Natural killer cell (primary cell): Measurements from ENCODE around the gene PPDPF. TPM values are rescaled to one million over a fixed set of nuclear protein-coding genes. Genes with fewer than 3 reads are reported as not detected.

Source experiments
- ATAC-seq, 3 donors: fragments of 150-1000 bp in 2 of 3; fragments of 200-7000 bp in 1 of 3; cut with Tn5 transposase; 1 replicate in 1 of 3; 2 replicates in 2 of 3; pipeline ENCODE4 v1.10.0; 2021; ENCODE audit warnings: mild to moderate bottlenecking in 2 of 3, moderate library complexity in 2 of 3
- DNase-seq, 2 donors: peaks; one replicate each; pipeline versions ENCODE4 v3.0.0 to v3.0.0-alpha.2; 2013 to 2021; ENCODE audit warnings: mixed read lengths in 1 of 2
- H3K27ac ChIP-seq: one replicate; pipeline ENCODE4 v1.5.1; 2013; ENCODE audit warnings: mild to moderate bottlenecking, low read length
- H3K27me3 ChIP-seq: one replicate; pipeline ENCODE4 v1.6.1; 2013; ENCODE audit warnings: low read length; ENCODE audit not compliant: control insufficient read depth, insufficient read depth
- H3K36me3 ChIP-seq: one replicate; pipeline ENCODE4 v1.6.1; 2013; ENCODE audit warnings: low read length; ENCODE audit not compliant: control insufficient read depth, insufficient read depth
- H3K4me1 ChIP-seq: one replicate; pipeline ENCODE4 v1.6.1; 2013; ENCODE audit warnings: low read length; ENCODE audit not compliant: control insufficient read depth, insufficient read depth
- H3K4me3 ChIP-seq: one replicate; pipeline ENCODE4 v1.5.1; 2013; ENCODE audit warnings: low read length
- H3K9me3 ChIP-seq: one replicate; pipeline ENCODE4 v1.6.1; 2013; ENCODE audit warnings: low read length; ENCODE audit not compliant: control insufficient read depth, insufficient read depth
- H3K27ac Mint-ChIP-seq, 2 donors: one replicate each; pipeline ENCODE4 v1.8.0; 2022; ENCODE audit warnings: mild to moderate bottlenecking in 2 of 2, mixed read lengths in 2 of 2, moderate library complexity in 1 of 2
- H3K27me3 Mint-ChIP-seq, 2 donors: one replicate each; pipeline ENCODE4 v1.8.0; 2022; ENCODE audit warnings: low read depth in 2 of 2, mixed read lengths in 2 of 2
- H3K36me3 Mint-ChIP-seq: one replicate; pipeline ENCODE4 v1.8.0; 2022; ENCODE audit warnings: mixed read lengths
- H3K4me1 Mint-ChIP-seq, 2 donors: one replicate each; pipeline ENCODE4 v1.8.0; 2022; ENCODE audit warnings: mixed read lengths in 2 of 2
- H3K4me3 Mint-ChIP-seq: one replicate; pipeline ENCODE4 v1.8.0; 2022; ENCODE audit warnings: mild to moderate bottlenecking, moderate library complexity, mixed read lengths
- H3K9me3 Mint-ChIP-seq, 2 donors: one replicate each; pipeline ENCODE4 v1.8.0; 2022; ENCODE audit warnings: mixed read lengths in 2 of 2
- CTCF ChIP-seq: fragments of 200-600 bp; IDR thresholded peaks from one replicate; pipeline ENCODE4 v1.8.0; 2022; ENCODE audit warnings: antibody characterized with exemption
- WGBS: methylation state at CpG from one replicate; pipeline ENCODE4 v1.1.7; 2013; ENCODE audit warnings: missing lambda C conversion rate; ENCODE audit not compliant: insufficient coverage; 5-methylcytosine and 5-hydroxymethylcytosine counted together
- intact Hi-C: fragments of 100-400 bp; cut with micrococcal nuclease; formaldehyde crosslinking; loops from one replicate; pipeline ENCODE4 v1.14.2; 2022
- total RNA-seq, 4 donors: library from RNA; stranded (reverse); fragments of 120-200 nt in 1 of 4; gene quantifications; one replicate each; pipeline versions ENCODE4 v1.2.3 to v1.2.4, GENCODE V29; 2013 to 2022

PPDPF gene
- total RNA-seq, 3 donors from 2014 or later (not counting 1 experiment from before 2014, with no cell fraction given), result 95.5 to 197 (median 159) TPM

DNA sequence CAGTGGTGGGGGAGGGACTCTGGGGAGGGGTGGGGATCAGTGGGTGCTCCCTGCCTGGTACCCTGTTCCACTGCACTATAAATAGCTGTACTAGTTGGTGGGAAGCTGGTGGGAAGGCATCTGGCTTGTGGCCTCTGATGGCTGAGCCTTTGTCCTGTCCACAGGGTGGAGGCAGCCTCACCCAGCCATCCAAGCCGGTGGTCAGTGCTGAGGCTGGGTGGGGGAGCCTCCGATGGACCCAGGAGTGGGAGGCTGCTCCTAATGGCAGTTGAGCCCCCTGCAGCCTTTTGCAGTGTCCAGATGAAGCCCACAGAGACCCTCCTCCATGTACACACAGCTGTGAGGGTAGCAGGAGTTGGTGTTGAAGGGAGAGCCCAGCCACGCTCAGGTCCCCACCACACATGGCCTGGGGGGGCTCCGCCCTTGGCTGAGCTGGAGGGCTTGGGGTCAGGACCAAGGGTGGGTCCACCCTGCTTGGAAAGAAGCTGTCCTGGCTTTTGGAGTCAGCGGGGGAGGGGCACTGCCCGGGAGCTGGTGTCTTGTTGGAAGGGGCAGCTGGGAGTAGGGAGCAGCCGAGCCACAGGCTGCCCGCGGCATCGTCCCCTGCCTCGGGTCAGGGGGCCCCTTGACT, 2.5 kb downstream of the PPDPF start:
- DNase-seq, result peak in 1 of 2 donors; percentile 7
- no peak overlapping the region for H3K27ac ChIP-seq
- Mint-ChIP-seq H3K4me3 (no peak overlapping the region), H3K36me3 (no peaks in the 10 kb centered on the region), H3K9me3 (peaks cover 0 to 2% of the 10 kb centered on the region in 2 donors), H3K4me1 (peaks cover 0 to 17% of the 10 kb centered on the region in 2 donors), H3K27me3 (peaks cover 0 to 4% of the 10 kb centered on the region in 2 donors), H3K27ac (peak overlapping the region in 1 of 2 donors; percentile 53)
- no peak for TF ChIP-seq CTCF
- no peak overlapping the region for H3K4me3 ChIP-seq
- no peak for ATAC-seq
- peaks cover 6% of the 10 kb centered on the region for H3K36me3 ChIP-seq
- peaks cover 23% of the 10 kb centered on the region for H3K4me1 ChIP-seq
- WGBS, result 95% methylated on average over 11 of the region's 11 CpGs
- intact Hi-C loops, result no loop called here
- peaks cover 7% of the 10 kb centered on the region for H3K9me3 ChIP-seq
- peaks cover 4% of the 10 kb centered on the region for H3K27me3 ChIP-seq

DNA sequence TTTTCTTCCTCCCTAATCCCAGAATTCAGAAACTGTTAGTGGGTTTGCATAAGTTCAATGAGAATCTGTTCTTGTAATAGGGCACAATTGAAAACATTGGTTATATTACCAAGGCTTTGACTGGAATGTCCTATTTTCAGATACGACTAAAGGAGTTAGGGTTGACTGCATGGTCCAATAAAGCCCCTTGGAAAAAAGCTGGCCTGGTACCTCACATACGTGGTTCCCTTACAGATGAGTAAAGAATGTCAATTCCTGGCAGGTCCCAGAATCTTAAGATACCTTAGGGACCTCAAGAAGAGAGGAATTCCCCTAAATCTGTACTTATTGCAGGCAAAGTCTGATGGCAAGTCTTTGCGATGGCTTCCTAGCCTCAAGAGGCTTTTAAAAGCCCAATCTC, 4.6 kb downstream of the PPDPF start:
- Histone ChIP-seq H3K27me3 (no peaks in the 10 kb centered on the region), H3K36me3 (peaks cover 6% of the 10 kb centered on the region), H3K9me3 (peaks cover 7% of the 10 kb centered on the region), H3K27ac (no peak overlapping the region), H3K4me1 (peaks cover 16% of the 10 kb centered on the region), H3K4me3 (no peak overlapping the region)
- no peak for DNase-seq
- Mint-ChIP-seq H3K4me3 (no peak overlapping the region), H3K27me3 (no peaks in the 10 kb centered on the region), H3K4me1 (peaks cover 0 to 13% of the 10 kb centered on the region in 2 donors), H3K9me3 (peaks cover 0 to 2% of the 10 kb centered on the region in 2 donors), H3K27ac (no peak overlapping the region), H3K36me3 (no peaks in the 10 kb centered on the region)
- WGBS, result 86% methylated on average over 3 of the region's 3 CpGs
- TF ChIP-seq CTCF, result no peak
- intact Hi-C loops, result no loop called here
- ATAC-seq, result no peak

DNA sequence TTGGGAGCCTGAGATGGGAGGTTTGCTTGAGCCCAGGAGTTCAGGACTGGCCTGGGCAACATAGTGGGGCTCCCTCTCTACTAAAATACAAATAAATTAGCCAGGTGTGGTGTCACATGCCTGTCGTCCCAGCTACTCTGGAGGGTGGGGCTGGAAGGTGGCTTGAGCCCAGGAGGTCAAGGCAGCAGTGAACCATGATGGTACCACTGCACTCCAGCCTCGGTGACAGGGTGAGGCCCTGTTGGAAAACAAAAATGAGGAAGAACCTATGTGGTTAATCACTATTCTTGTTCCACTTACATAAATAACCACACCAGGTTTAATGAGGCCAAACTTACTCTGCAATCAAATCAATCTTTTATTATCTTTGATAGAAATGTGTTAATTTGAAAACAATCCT, 5.4 kb downstream of the PPDPF start:
- peaks cover 6% of the 10 kb centered on the region for H3K36me3 ChIP-seq
- H3K27ac Mint-ChIP-seq, result no peak overlapping the region
- no peak for TF ChIP-seq CTCF
- H3K36me3 Mint-ChIP-seq, result no peaks in the 10 kb centered on the region
- H3K27me3 Mint-ChIP-seq, result no peaks in the 10 kb centered on the region
- H3K9me3 ChIP-seq, result peaks cover 7% of the 10 kb centered on the region
- no peak for DNase-seq
- H3K4me1 ChIP-seq, result peaks cover 16% of the 10 kb centered on the region
- no peaks in the 10 kb centered on the region for H3K27me3 ChIP-seq
- WGBS, result 13% methylated on average over 2 of the region's 2 CpGs
- no peak for ATAC-seq
- no peak overlapping the region for H3K27ac ChIP-seq
- peaks cover 0 to 2% of the 10 kb centered on the region in 2 donors for H3K9me3 Mint-ChIP-seq
- intact Hi-C loops, result no loop called here
- no peak overlapping the region for H3K4me3 Mint-ChIP-seq
- no peak overlapping the region for H3K4me3 ChIP-seq
- peaks cover 0 to 13% of the 10 kb centered on the region in 2 donors for H3K4me1 Mint-ChIP-seq

DNA sequence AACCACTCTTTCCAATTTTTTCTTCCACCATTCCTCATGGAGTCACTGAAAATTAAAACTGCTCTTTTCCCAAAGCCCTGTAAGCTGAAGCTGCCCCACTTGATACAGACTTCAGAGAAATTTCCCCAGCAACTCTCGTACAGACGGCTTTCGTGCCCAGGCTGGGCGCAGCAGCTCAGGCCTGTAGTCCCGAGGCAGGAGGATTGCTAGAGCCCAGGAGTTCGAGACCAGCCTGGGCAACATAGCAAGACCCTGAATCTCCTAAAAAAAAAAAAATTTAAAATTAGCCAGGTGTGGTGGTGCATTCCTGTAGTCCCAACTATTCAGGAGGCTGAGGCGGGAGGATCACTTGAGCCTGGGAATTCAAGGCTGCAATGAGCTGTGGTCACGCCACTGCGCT, 6.6 kb downstream of the PPDPF start:
- ATAC-seq, result no peak
- Mint-ChIP-seq H3K9me3 (peaks cover 0 to 2% of the 10 kb centered on the region in 2 donors), H3K4me1 (peaks cover 0 to 6% of the 10 kb centered on the region in 2 donors), H3K36me3 (no peaks in the 10 kb centered on the region), H3K4me3 (no peak overlapping the region), H3K27ac (no peak overlapping the region), H3K27me3 (peaks cover 0 to 3% of the 10 kb centered on the region in 2 donors)
- Histone ChIP-seq H3K27me3 (no peaks in the 10 kb centered on the region), H3K27ac (no peak overlapping the region), H3K36me3 (peaks cover 3% of the 10 kb centered on the region), H3K4me1 (peaks cover 5% of the 10 kb centered on the region), H3K9me3 (peaks cover 7% of the 10 kb centered on the region), H3K4me3 (no peak overlapping the region)
- no peak for DNase-seq
- intact Hi-C loops, result no loop called here
- no peak for TF ChIP-seq CTCF
- WGBS, result 95% methylated on average over 9 of the region's 9 CpGs
